Parathyroid adenoma (tissue), 2 donors: ENCODE data around the gene HPD.
A peak's percentile ranks its signal among the peaks of the same experiment; 100 is the strongest.

Source experiments
- H2AFZ ChIP-seq: fragments of 300-600 bp; sonication (generic); one replicate; pipeline ENCODE4 v1.7.0; 2017; ENCODE audit warnings: antibody characterized with exemption, mild to moderate bottlenecking
- H3K27ac ChIP-seq: fragments of 300-600 bp; sonication (generic); one replicate; pipeline ENCODE4 v1.7.0; 2017
- H3K27me3 ChIP-seq: fragments of 300-600 bp; sonication (generic); one replicate; pipeline ENCODE4 v1.7.0; 2017; ENCODE audit warnings: low read length; ENCODE audit not compliant: control insufficient read depth, insufficient read depth
- H3K36me3 ChIP-seq: fragments of 300-600 bp; sonication (generic); one replicate; pipeline ENCODE4 v1.7.0; 2017; ENCODE audit warnings: low read length; ENCODE audit not compliant: control insufficient read depth, insufficient read depth
- H3K4me1 ChIP-seq: fragments of 300-600 bp; sonication (generic); one replicate; pipeline ENCODE4 v1.7.0; 2017; ENCODE audit warnings: control low read depth
- H3K4me2 ChIP-seq: fragments of 300-600 bp; sonication (generic); one replicate; pipeline ENCODE4 v1.7.0; 2017; ENCODE audit warnings: low read length
- H3K4me3 ChIP-seq: fragments of 300-600 bp; sonication (generic); one replicate; pipeline ENCODE4 v1.7.0; 2017; ENCODE audit warnings: low read depth, low read length
- H3K79me2 ChIP-seq: fragments of 300-600 bp; sonication (generic); one replicate; pipeline ENCODE4 v1.7.0; 2017; ENCODE audit warnings: control low read depth
- H3K9ac ChIP-seq: fragments of 300-600 bp; sonication (generic); one replicate; pipeline ENCODE4 v1.7.0; 2017; ENCODE audit warnings: mild to moderate bottlenecking
- H3K9me3 ChIP-seq: fragments of 300-600 bp; sonication (generic); one replicate; pipeline ENCODE4 v1.7.0; 2017; ENCODE audit warnings: low read length; ENCODE audit not compliant: control insufficient read depth
- CTCF ChIP-seq: fragments of 300-600 bp; sonication (generic); IDR thresholded peaks from one replicate; pipeline ENCODE4 v1.7.0; 2017; ENCODE audit warnings: antibody characterized with exemption, mild to moderate bottlenecking
- donor health status: primary hyperparathyroidism.

Gene HPD

GRCh38 chr12:121800694-121801594 is 57.7 kb downstream of the HPD start:
- H3K27ac ChIP-seq, result peak overlapping the region; percentile 100
- H3K9me3 ChIP-seq, result no peaks in the 10 kb centered on the region
- peaks cover 32% of the 10 kb centered on the region for H3K4me1 ChIP-seq
- TF ChIP-seq CTCF, result no peak
- H3K4me2 ChIP-seq, result peak overlapping the region; percentile 99
- H2AFZ ChIP-seq, result peak overlapping the region; percentile 42
- H3K79me2 ChIP-seq, result peaks cover 13% of the 10 kb centered on the region
- H3K9ac ChIP-seq, result peak overlapping the region; percentile 88
- no peaks in the 10 kb centered on the region for H3K36me3 ChIP-seq
- H3K4me3 ChIP-seq, result peak overlapping the region; percentile 95
- H3K27me3 ChIP-seq, result no peaks in the 10 kb centered on the region

GRCh38 chr12:121799842-121800693 is 58.6 kb downstream of the HPD start:
- Histone ChIP-seq H3K27ac (peak overlapping the region; percentile 100), H3K9me3 (no peaks in the 10 kb centered on the region), H2AFZ (peak overlapping the region; percentile 65), H3K79me2 (peaks cover 16% of the 10 kb centered on the region), H3K4me2 (peak overlapping the region; percentile 94), H3K4me1 (peaks cover 36% of the 10 kb centered on the region), H3K9ac (peak overlapping the region; percentile 95), H3K4me3 (peak overlapping the region; percentile 69), H3K27me3 (no peaks in the 10 kb centered on the region), H3K36me3 (no peaks in the 10 kb centered on the region)
- no peak for TF ChIP-seq CTCF

- Histone ChIP-seq H3K9ac (peak overlapping the region; percentile 95), H3K4me1 (peaks cover 42% of the 10 kb centered on the region), H3K9me3 (no peaks in the 10 kb centered on the region), H3K4me3 (peak overlapping the region; percentile 69), H3K4me2 (peak overlapping the region; percentile 94), H3K27ac (peak overlapping the region; percentile 100), H2AFZ (no peak overlapping the region), H3K36me3 (no peaks in the 10 kb centered on the region), H3K27me3 (no peaks in the 10 kb centered on the region), H3K79me2 (peaks cover 16% of the 10 kb centered on the region)
- TF ChIP-seq CTCF, result no peak
Measured at GRCh38 chr12:121799156-121799841, 59.4 kb downstream of the HPD start.

- TF ChIP-seq CTCF, result no peak
- Histone ChIP-seq H3K4me1 (peaks cover 45% of the 10 kb centered on the region), H3K79me2 (peaks cover 16% of the 10 kb centered on the region), H3K4me2 (peak overlapping the region; percentile 89), H3K9me3 (no peaks in the 10 kb centered on the region), H3K9ac (peak overlapping the region; percentile 0), H3K27ac (peak overlapping the region; percentile 100), H2AFZ (no peak overlapping the region), H3K36me3 (no peaks in the 10 kb centered on the region), H3K27me3 (no peaks in the 10 kb centered on the region), H3K4me3 (peak overlapping the region; percentile 54)
Measured at GRCh38 chr12:121798787-121799155, 59.9 kb downstream of the HPD start.
